ENCODE data around the gene DERL3.

DNA sequence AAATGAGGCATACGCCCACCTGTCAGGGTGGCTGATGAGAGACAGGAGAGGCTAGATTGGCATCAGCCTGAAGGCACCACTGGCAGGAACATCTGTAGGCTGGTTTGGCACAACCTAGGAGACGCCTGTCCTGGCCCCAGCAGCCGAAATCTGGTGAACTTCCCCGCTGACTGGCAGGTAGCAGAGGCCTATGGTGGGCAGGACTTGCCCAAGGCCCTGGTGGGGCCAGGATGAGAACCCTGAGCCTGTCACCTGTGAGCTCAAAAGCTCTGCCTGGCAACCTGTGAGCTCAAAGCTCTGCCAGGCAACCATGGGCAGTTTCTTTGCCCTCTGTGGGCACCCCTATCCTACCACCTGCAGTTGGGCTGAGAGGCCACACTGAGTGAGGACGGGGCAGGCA, 2.5 kb downstream of the DERL3 start:
- no peak for TF ChIP-seq TP53 (CRISPR knock-in tag; conservative IDR thresholded peaks at IDR 0.05)
- no peak for TF ChIP-seq STAG1 (CRISPR knock-in tag; IDR thresholded peaks at IDR 0.05)
- no peak for TF ChIP-seq BHLHE40 (IDR thresholded peaks at IDR 0.05; ENCODE audit: low read length)
- no peak for TF ChIP-seq HNRNPLL (IDR thresholded peaks at IDR 0.05; ENCODE audit: low read depth, low read length, poor library complexity, severe bottlenecking)
- TF ChIP-seq SMARCE1 (IDR thresholded peaks at IDR 0.05; ENCODE audit: borderline replicate concordance) = no peak
- no peak for TF ChIP-seq HIVEP1 (CRISPR knock-in tag; IDR thresholded peaks at IDR 0.05)
- TF ChIP-seq DNMT1 (CRISPR knock-in tag; IDR thresholded peaks at IDR 0.05) = no peak
- TF ChIP-seq BRCA1 (CRISPR knock-in tag; IDR thresholded peaks at IDR 0.05) = no peak
- TF ChIP-seq ZNF644 (CRISPR knock-in tag; IDR thresholded peaks at IDR 0.05; ENCODE audit: low read depth) = no peak
- TF ChIP-seq SNRNP70 (IDR thresholded peaks at IDR 0.05; ENCODE audit: low read depth, low read length) = no peak
